ENCODE data around the gene TENT4A. TPM values are rescaled to one million over a fixed set of nuclear protein-coding genes. Genes with fewer than 3 reads are reported as not detected.

Gene TENT4A
- total and polyA plus RNA-seq, 10 of the 15 experiments (the other 5 are each of a cell fraction or from before 2014, with no cell fraction given): 1.4 to 30.6 (median 12.5) TPM

DNA sequence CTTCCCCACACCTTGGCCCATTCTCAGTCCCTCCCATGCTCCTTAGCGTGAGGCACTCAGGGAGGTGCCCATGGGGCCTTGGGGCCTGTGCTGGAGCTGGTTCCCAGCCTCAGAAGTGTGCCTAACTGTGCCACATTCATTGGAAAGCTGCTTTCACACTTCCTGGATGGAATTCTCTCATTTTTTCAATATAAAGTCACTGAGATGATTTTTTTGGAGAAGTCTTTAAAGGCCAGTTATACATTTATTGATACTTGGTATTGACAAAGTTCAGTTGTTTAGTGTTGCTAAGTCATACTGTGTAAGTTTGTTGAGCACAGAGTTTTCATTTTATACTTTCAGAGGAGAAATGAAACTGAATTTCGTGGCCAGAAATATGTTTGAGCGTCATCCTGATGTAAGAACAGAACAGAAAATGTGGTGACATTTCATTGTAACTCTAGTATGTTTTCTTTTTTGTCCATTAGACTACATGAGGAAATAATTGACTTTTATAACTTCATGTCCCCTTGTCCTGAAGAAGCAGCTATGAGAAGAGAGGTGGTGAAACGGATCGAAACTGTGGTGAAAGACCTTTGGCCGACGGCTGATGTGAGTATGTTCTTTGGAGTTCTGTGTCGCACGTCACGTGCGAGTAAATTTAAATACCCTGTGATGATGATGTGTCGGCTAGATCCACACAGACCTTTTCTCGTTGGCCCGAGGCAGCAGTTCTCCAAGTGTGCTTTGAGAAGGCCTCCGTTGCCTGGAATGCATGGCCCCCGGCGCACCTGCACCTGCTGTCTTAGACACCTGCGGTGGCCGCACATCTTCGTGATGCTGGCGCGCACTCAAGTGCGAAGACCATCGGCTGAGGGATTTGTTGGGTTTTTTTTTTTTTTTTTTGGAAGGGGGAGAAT lies 24.1 kb downstream of the TENT4A start (continued):
- no peak for TF ChIP-seq E2F4 (IDR thresholded peaks at IDR 0.05; ENCODE audit: low read depth, low read length)
- TF ChIP-seq MYC (IDR thresholded peaks at IDR 0.05; ENCODE audit: insufficient read depth, insufficient read length, insufficient replicate concordance, low read length, severe bottlenecking): no peak
- peak; percentile 84 for TF ChIP-seq ZNF24 (IDR thresholded peaks at IDR 0.05)
- TF ChIP-seq IRF4 (IDR thresholded peaks at IDR 0.05; ENCODE audit: low read depth, low read length): peak; percentile 82
- TF ChIP-seq NBN (IDR thresholded peaks at IDR 0.05): peak; percentile 90
- TF ChIP-seq RCOR1 (conservative IDR thresholded peaks at IDR 0.05; ENCODE audit: low read depth, low read length): no peak
- TF ChIP-seq, protein P1, sequence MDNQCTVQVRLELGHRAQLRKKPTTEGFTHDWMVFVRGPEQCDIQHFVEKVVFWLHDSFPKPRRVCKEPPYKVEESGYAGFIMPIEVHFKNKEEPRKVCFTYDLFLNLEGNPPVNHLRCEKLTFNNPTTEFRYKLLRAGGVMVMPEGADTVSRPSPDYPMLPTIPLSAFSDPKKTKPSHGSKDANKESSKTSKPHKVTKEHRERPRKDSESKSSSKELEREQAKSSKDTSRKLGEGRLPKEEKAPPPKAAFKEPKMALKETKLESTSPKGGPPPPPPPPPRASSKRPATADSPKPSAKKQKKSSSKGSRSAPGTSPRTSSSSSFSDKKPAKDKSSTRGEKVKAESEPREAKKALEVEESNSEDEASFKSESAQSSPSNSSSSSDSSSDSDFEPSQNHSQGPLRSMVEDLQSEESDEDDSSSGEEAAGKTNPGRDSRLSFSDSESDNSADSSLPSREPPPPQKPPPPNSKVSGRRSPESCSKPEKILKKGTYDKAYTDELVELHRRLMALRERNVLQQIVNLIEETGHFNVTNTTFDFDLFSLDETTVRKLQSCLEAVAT (IDR thresholded peaks at IDR 0.05): peak; percentile 70
- no peak for TF ChIP-seq ZSCAN29 (IDR thresholded peaks at IDR 0.05)
- peak; percentile 92 for TF ChIP-seq FOXM1 (IDR thresholded peaks at IDR 0.05; ENCODE audit: low read depth, low read length)
- TF ChIP-seq BMI1 (IDR thresholded peaks at IDR 0.05; ENCODE audit: borderline replicate concordance): peak; percentile 82
- TF ChIP-seq PML (IDR thresholded peaks at IDR 0.05; ENCODE audit: low read length): peak; percentile 82
- TF ChIP-seq HDGF (IDR thresholded peaks at IDR 0.05): 0 out of 2 replicates have a peak, but pooled peaks have one; percentile 30
- no peak for TF ChIP-seq ZBTB4 (CRISPR knock-in tag; IDR thresholded peaks at IDR 0.05)
- TF ChIP-seq PBX3 (IDR thresholded peaks at IDR 0.05; ENCODE audit: insufficient replicate concordance, low read depth, low read length): no peak
- TF ChIP-seq STAT3 (IDR thresholded peaks at IDR 0.05; ENCODE audit: low read depth, low read length): peak; percentile 80
- TF ChIP-seq ASH2L (IDR thresholded peaks at IDR 0.05; ENCODE audit: borderline replicate concordance, low read depth): peak; percentile 93; the same call in 1 of the 2 replicates
- TF ChIP-seq FOS (IDR thresholded peaks at IDR 0.05; ENCODE audit: borderline replicate concordance, extremely low read depth, insufficient read length): no peak
- TF ChIP-seq PAX5 (IDR thresholded peaks at IDR 0.05; ENCODE audit: borderline replicate concordance, low read depth, low read length): peak; percentile 22; the same call in 1 of the 2 replicates
